HL-60 (cell line): ENCODE data around the gene DISP2.

Experiments
- DNase-seq, 2 experiments: peaks; one replicate each; pipeline ENCODE4 v3.0.0-alpha.2; 2010 to 2020; ENCODE audit warnings: low read depth in 1 of 2, low spot score in 1 of 2
- H3K27ac ChIP-seq: fragments of 250-450 bp; sonication (Bioruptor Pico); replicated peaks from 2 replicates; pipeline ENCODE4 v1.5.1; 2020; ENCODE audit warnings: mild to moderate bottlenecking, moderate library complexity
- H3K27me3 ChIP-seq: fragments of 250-450 bp; sonication (Bioruptor Pico); 2 replicates; pipeline ENCODE4 v1.5.1; 2021; ENCODE audit warnings: mild to moderate bottlenecking, moderate library complexity; ENCODE audit not compliant: insufficient read depth, poor library complexity, severe bottlenecking
- H3K4me3 ChIP-seq: replicated peaks from 2 replicates; pipeline ENCODE4 v1.5.1; 2011; ENCODE audit warnings: mild to moderate bottlenecking, control low read depth, low read length; ENCODE audit not compliant: insufficient read depth
- GABPA ChIP-seq: IDR thresholded peaks from 2 replicates; pipeline ENCODE4 v1.6.1; 2012; ENCODE audit warnings: low read depth
- POLR2AphosphoS5 ChIP-seq: IDR thresholded peaks from 2 replicates; pipeline ENCODE4 v1.6.1; 2012; ENCODE audit warnings: low read depth
- SPI1 ChIP-seq: IDR thresholded peaks from 2 replicates; pipeline ENCODE4 v1.6.1; 2012; ENCODE audit warnings: low read depth, mild to moderate bottlenecking, borderline replicate concordance
- TF ChIP-seq, protein P1 (sequence below): IDR thresholded peaks from one replicate; pipeline ENCODE4 v1.5.1; 2011; ENCODE audit warnings: low read length, control low read depth, inconsistent platforms; ENCODE audit not compliant: insufficient read depth
- TF ChIP-seq, protein P2 (sequence below): IDR thresholded peaks from 2 replicates; pipeline ENCODE4 v1.6.1; 2012; ENCODE audit warnings: low read depth; ENCODE audit not compliant: insufficient replicate concordance

DISP2 gene

DNA sequence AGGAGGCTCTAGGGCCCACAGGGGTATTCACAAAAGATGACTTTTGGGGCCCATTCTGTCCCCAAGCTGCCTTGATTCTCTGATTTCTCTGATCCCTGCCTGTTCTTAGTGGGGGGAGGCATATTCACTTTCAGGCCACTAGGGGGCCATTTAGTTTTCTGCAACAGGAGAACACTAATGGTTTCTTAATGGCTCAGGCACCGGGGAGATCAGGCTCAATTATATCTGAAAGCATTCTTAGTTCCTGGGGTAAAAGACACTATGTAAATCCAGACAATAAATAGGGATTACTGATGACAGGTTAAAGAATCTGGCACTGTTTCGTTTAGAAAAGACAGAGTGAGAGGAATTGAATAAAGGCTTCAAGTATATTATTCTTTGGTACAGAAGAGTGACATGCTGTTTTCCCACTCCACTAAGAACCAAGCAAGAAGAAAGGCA lies 37.1 kb upstream of the DISP2 start:
- Histone ChIP-seq H3K4me3 (no peak overlapping the region), H3K27ac (no peak overlapping the region), H3K27me3 (no peaks in the 10 kb centered on the region)
- peak in 1 of 2 experiments; percentile 70 for DNase-seq
- TF ChIP-seq, protein P1, sequence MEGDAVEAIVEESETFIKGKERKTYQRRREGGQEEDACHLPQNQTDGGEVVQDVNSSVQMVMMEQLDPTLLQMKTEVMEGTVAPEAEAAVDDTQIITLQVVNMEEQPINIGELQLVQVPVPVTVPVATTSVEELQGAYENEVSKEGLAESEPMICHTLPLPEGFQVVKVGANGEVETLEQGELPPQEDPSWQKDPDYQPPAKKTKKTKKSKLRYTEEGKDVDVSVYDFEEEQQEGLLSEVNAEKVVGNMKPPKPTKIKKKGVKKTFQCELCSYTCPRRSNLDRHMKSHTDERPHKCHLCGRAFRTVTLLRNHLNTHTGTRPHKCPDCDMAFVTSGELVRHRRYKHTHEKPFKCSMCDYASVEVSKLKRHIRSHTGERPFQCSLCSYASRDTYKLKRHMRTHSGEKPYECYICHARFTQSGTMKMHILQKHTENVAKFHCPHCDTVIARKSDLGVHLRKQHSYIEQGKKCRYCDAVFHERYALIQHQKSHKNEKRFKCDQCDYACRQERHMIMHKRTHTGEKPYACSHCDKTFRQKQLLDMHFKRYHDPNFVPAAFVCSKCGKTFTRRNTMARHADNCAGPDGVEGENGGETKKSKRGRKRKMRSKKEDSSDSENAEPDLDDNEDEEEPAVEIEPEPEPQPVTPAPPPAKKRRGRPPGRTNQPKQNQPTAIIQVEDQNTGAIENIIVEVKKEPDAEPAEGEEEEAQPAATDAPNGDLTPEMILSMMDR: peak; percentile 90
- TF ChIP-seq, protein P2, sequence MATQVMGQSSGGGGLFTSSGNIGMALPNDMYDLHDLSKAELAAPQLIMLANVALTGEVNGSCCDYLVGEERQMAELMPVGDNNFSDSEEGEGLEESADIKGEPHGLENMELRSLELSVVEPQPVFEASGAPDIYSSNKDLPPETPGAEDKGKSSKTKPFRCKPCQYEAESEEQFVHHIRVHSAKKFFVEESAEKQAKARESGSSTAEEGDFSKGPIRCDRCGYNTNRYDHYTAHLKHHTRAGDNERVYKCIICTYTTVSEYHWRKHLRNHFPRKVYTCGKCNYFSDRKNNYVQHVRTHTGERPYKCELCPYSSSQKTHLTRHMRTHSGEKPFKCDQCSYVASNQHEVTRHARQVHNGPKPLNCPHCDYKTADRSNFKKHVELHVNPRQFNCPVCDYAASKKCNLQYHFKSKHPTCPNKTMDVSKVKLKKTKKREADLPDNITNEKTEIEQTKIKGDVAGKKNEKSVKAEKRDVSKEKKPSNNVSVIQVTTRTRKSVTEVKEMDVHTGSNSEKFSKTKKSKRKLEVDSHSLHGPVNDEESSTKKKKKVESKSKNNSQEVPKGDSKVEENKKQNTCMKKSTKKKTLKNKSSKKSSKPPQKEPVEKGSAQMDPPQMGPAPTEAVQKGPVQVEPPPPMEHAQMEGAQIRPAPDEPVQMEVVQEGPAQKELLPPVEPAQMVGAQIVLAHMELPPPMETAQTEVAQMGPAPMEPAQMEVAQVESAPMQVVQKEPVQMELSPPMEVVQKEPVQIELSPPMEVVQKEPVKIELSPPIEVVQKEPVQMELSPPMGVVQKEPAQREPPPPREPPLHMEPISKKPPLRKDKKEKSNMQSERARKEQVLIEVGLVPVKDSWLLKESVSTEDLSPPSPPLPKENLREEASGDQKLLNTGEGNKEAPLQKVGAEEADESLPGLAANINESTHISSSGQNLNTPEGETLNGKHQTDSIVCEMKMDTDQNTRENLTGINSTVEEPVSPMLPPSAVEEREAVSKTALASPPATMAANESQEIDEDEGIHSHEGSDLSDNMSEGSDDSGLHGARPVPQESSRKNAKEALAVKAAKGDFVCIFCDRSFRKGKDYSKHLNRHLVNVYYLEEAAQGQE: no peak
- no peak for TF ChIP-seq SPI1
- no peak for TF ChIP-seq POLR2AphosphoS5
- TF ChIP-seq GABPA: no peak

DNA sequence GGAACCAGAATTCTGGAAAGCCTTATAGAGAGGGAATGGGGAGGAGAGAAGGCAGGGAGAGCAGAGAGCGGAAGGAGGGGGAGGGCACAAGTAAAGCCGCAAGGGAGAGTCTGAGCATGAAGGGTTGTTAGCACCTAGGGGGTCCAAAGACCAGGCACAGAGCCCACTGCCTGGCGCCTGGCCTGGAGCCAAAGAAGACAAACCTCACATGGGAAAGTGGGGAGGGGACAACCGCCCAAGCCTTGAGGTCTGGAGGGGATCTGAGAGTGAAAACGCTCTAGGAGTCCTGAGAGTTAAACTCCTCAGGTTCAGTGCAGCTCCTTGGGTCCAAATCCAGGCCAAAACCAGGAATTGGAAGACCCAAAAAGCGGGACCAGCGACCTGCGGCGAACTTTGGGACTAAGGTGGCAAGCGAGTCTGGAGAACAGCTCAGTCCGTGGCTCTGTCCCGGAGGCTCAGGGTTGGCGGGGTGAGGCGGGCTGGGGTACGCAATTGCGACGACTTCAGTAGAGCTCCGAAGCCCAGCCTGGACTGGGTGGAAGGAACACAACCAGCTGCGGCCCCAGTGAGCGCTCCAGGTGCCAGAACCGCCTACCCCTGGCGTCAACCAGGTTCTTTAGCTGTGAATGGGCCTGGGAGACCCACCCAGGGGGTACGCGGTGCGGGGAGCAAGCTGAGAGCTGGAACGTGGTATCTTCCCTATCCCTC lies 35.3 kb upstream of the DISP2 start:
- no peak for DNase-seq
- TF ChIP-seq, protein P1: no peak
- TF ChIP-seq, protein P2: no peak
- TF ChIP-seq GABPA (no peak), SPI1 (no peak), POLR2AphosphoS5 (no peak)
- no peak overlapping the region for H3K27ac ChIP-seq
- peak overlapping the region; percentile 26 for H3K4me3 ChIP-seq
- H3K27me3 ChIP-seq: no peaks in the 10 kb centered on the region

DNA sequence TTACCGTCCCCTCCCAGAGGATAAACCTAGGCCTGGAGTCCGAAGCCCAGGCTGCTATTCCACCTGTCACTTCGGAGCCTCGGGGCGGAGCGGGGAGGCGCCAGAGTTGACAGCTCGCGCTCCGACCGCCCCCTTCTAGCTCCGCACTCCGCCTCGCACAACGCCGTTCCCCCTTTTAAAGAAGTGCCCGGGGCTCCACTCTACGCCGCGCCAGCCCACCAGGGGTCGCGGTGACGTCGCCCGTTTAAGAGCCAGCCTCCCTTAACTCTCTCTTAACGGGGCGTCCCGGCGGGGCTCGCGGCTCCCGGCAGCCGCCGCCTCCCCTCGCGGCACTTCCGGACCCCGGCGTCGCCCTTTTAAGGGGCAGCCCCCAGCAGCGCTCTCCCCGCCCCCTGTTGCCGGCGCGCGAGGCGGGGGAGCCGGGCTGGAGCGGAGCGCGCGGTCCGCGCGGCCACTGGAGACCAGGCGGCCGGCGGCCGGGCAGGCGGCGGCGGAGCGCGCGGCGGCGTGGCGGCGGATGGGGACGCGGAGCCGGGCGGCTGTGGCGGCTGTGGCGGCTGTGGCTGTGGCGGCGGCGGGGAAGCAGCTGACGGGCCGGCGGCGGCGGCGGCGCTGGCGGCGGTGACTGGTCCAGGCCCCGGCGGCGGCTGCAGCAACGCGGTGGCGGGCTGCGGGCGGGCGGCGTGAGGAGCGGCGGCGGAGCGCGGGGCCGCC lies 34.6 kb upstream of the DISP2 start, which contains the start of gene INAFM2:
Gene INAFM2, plus strand, starts transcription at position 454 of the 714 bp plus-strand sequence. CDS start 364 bp downstream, outside the sequence.
- Histone ChIP-seq H3K27me3 (no peaks in the 10 kb centered on the region), H3K27ac (peak within 1 kb of the TSS; percentile 64), H3K4me3 (peak within 1 kb of the TSS; percentile 65)
- no peak for TF ChIP-seq GABPA
- peak; percentile 66; the same call in 1 of the 2 replicates for TF ChIP-seq SPI1
- DNase-seq: peak; percentile 89 to 92
